Measurements from ENCODE around the gene DIPK1B. TPM values are rescaled to one million over a fixed set of nuclear protein-coding genes. Genes with fewer than 3 reads are reported as not detected.
A peak's percentile ranks its signal among the peaks of the same experiment; 100 is the strongest.

Gene DIPK1B
- total RNA-seq, 1 experiment from 2014 or later, result 45.4 TPM

GRCh38 chr9:136693490-136694162, 18.7 kb upstream of the DIPK1B start:
- POLR2A ChIA-PET, result interaction anchor here (0.6 kb wide), 1 partner anchor 18 kb away, joined by 3 read pairs; no protein-coding TSS in a partner anchor
- ATAC-seq (peak; percentile 7; the same call in 1 of the 2 replicates), DNase-seq (ENCODE audit: low spot score) (no peak)
- Mint-ChIP-seq H3K9me3 (no peaks in the 10 kb centered on the region), H3K27me3 (ENCODE audit: low read depth) (no peaks in the 10 kb centered on the region), H3K36me3 (no peaks in the 10 kb centered on the region), H3K4me3 (no peak overlapping the region), H3K27ac (no peak overlapping the region), H3K4me1 (peaks cover 10% of the 10 kb centered on the region)
- TF ChIP-seq GABPB1 (CRISPR knock-in tag; IDR thresholded peaks at IDR 0.05) (0 out of 2 replicates have a peak, but pooled peaks have one; percentile 27), ZNF317 (CRISPR knock-in tag; IDR thresholded peaks at IDR 0.05; ENCODE audit: borderline replicate concordance, low read depth) (no peak)
- CTCF ChIA-PET, result interaction anchor here (0.8 to 4.9 kb wide), 14 partner anchors 11 to 354 kb away, joined by 3 to 44 read pairs (median 4); no protein-coding TSS in a partner anchor

GRCh38 chr9:136694163-136694871, 18.1 kb upstream of the DIPK1B start:
- DNase-seq (ENCODE audit: low spot score), result peak; percentile 85
- POLR2A ChIA-PET, result interaction anchor here (0.6 kb wide), 1 partner anchor 17 kb away, joined by 3 read pairs; no protein-coding TSS in a partner anchor
- CTCF ChIA-PET, result interaction anchor here (0.5 to 4.9 kb wide), 20 partner anchors 8 to 355 kb away, joined by 3 to 44 read pairs (median 4); no protein-coding TSS in a partner anchor
- ATAC-seq, result peak; percentile 83
- Mint-ChIP-seq H3K4me3 (no peak overlapping the region), H3K4me1 (peaks cover 10% of the 10 kb centered on the region), H3K9me3 (no peaks in the 10 kb centered on the region), H3K36me3 (no peaks in the 10 kb centered on the region), H3K27ac (no peak overlapping the region), H3K27me3 (ENCODE audit: low read depth) (no peaks in the 10 kb centered on the region)
- TF ChIP-seq PRDM15 (CRISPR knock-in tag; IDR thresholded peaks at IDR 0.05) (no peak), GABPB1 (CRISPR knock-in tag; IDR thresholded peaks at IDR 0.05) (no peak), NR2C2 (CRISPR knock-in tag; IDR thresholded peaks at IDR 0.05) (no peak), ZNF263 (CRISPR knock-in tag; IDR thresholded peaks at IDR 0.05; ENCODE audit: low read depth) (0 out of 2 replicates have a peak, but pooled peaks have one; percentile 45), HMGXB4 (CRISPR knock-in tag; IDR thresholded peaks at IDR 0.05) (peak; percentile 73), CTCF (IDR thresholded peaks at IDR 0.05) (peak; percentile 41)

GRCh38 chr9:136694872-136695247, 17.5 kb upstream of the DIPK1B start:
- Mint-ChIP-seq H3K27ac (no peak overlapping the region), H3K36me3 (no peaks in the 10 kb centered on the region), H3K4me1 (peaks cover 10% of the 10 kb centered on the region), H3K9me3 (no peaks in the 10 kb centered on the region), H3K27me3 (ENCODE audit: low read depth) (no peaks in the 10 kb centered on the region), H3K4me3 (no peak overlapping the region)
- ATAC-seq (no peak), DNase-seq (ENCODE audit: low spot score) (no peak)
- ChIA-PET POLR2A (no interaction called here), CTCF (interaction anchor here (0.5 to 2.0 kb wide), 11 partner anchors 9 to 355 kb away, joined by 3 to 17 read pairs (median 4); no protein-coding TSS in a partner anchor)
- no peak for TF ChIP-seq ARID4B (CRISPR knock-in tag; IDR thresholded peaks at IDR 0.05; ENCODE audit: borderline replicate concordance)
- TF ChIP-seq ZNF232 (CRISPR knock-in tag; IDR thresholded peaks at IDR 0.05), result no peak
- no peak for TF ChIP-seq ATF3 (CRISPR knock-in tag; conservative IDR thresholded peaks at IDR 0.05)
- TF ChIP-seq ZNF121 (CRISPR knock-in tag; IDR thresholded peaks at IDR 0.05), result no peak
- no peak for TF ChIP-seq ELF4 (CRISPR knock-in tag; IDR thresholded peaks at IDR 0.05; ENCODE audit: low read depth)
- no peak for TF ChIP-seq CTCF (IDR thresholded peaks at IDR 0.05)
